ENCODE measurements around the gene ARHGAP4. TPM values are rescaled to one million over a fixed set of nuclear protein-coding genes. Genes with fewer than 3 reads are reported as not detected.
A peak's percentile ranks its signal among the peaks of the same experiment; 100 is the strongest.

Gene ARHGAP4
- polyA plus RNA-seq, 3 donors, result 21.5 to 43.5 (median 32.8) TPM

DNA sequence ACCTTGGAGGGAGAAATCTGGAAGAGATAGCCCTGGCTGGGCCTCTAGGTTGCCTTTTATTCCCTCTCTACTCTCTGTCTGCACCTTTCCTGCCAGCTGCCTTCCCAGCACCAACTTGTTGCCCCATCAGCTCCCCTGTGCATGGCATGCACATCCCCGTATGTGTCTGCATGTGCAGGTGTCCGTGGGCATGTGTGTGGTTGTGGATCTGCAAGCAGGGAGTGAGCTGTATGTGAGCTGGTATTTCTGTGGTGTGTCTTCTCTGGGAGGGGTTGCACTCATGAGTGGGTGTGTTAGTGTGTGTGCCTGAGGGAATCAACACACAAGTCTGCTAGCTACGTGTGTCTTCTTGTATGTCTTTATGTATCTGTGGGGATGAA, 50.0 kb downstream of the ARHGAP4 start:
- DNase-seq (ENCODE audit: extremely low read depth in 1 of 11, low read depth in 9 of 11, low spot score in 4 of 11), result no peak

DNA sequence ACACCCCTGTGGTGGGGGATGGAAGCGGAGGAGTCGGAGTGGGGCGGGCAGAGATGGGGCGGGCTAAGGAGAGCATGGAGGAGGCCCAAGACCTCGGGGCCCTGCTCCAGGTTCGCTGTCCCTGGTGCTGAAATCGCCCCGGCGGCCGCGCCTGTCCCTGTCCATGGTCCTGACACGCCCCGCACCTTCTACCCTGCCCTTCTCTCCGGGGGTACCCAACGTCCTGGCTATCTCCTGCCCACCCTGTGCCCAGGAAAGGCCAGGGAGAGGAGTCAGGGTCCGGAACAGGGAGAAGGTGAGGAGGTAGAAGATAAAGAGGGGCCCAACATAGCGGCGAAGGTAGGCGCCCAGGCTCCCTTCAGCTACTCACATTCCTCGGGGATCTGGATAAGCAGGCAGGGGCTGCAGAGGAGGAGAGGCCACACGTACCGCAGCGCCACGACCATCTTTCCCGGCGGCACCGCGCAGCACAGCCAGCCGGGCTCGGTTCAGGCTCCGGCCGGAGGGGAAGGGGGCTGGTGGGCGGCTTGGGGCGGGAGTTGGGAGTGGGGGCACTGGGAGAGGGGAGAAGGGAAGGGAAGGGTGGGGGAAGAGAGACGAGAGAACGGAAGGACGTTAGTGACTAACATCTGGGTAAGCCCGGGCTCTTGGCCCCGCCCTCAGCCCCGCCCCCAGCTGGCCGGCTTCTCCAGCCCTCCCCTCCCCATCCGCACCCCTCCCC, 50.5 kb downstream of the ARHGAP4 start:
- DNase-seq (ENCODE audit: extremely low read depth in 1 of 11, low read depth in 9 of 11, low spot score in 4 of 11), result peak in 6 of 11 donors; percentile 31 to 63 (median 45)

DNA sequence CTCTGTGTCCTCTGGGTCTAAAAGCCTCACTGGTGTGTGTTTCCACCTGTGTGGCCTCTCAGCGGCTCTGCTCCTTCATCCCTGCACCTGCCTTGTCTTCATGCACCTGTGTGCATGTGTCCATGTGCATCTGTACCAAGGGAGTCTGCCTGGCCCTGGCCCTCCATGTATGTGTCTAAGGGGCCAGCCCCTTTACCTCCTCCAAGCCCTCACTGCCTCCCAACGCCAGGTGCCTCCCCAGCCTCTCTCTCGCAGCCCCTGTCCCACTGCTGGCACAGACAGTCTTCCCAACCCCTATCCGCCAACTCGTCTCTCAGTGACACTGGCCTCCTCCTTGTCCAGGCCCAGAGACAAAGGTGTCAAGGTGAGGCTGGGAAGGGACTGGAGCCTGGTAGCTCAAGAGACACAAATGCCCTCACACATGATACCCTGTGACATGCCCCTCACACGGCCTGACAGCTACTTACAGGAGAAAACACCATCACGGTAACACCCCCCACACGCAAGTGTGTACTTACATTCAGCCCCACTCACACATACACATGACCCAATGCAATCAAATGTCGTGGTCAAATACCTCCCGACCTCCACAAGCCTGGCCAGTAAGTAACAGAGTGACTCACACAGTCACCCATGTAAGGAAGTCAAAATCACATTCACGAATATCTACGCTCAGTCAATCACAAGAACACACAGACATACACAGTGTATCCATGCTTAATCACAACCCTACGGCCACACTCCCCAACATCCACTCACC, 51.5 kb downstream of the ARHGAP4 start:
- DNase-seq (ENCODE audit: extremely low read depth in 1 of 11, low read depth in 9 of 11, low spot score in 4 of 11), result no peak

DNA sequence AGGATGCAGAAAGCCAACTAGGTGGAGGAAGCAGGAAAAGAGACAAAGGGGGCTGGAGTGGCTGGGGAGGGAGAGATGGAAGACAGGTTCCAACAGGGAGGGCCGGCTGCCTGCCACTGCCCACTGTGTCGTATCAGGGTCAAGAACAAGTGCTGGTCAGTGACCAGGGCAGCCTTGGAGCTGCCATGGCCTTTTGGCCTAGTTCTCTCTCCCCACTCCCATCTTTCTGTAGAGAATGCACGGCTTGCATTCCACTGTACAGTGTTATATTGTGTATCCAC, 52.0 kb downstream of the ARHGAP4 start:
- no peak for DNase-seq (ENCODE audit: extremely low read depth in 1 of 11, low read depth in 9 of 11, low spot score in 4 of 11)

DNA sequence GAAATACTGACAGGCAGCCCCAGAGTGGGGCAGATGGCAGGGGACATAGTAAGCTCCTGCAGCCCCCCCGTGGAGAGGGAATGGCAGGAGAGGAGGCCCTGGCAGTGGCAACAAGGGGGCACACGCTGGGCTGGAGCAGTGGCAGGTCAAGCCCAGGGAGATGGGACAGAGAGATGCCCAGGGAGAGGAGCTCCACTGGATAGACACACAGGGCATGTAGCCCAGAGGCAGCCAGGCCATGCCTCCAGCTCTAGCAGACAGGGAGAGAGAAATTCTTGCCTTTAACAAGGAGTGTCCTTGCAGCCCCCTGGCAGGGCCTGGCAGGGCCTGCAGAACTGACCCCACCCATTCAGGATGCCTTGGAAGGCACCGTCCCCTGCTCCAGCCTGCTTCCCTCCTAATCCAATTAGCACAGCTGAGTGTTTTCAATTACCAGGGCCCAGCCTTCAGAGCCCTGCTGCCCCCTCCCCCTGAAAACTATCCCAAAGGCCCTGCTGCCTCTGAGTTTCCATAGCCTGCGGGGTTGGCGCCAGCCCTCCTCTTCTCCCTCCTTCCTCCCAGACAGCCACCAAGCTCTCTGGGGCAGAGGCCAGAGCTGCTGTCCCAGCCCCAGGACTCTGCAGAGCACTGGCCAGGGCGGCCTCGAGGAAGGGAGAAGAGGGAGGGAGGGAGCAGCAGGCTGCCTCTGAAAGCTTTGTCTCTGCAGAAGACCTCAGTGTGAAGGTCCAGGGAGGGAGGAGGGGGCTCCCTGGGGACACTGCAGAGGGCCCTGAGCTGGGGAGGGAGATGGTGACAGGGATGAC, 52.6 kb downstream of the ARHGAP4 start:
- no peak for DNase-seq (ENCODE audit: extremely low read depth in 1 of 11, low read depth in 9 of 11, low spot score in 4 of 11)

DNA sequence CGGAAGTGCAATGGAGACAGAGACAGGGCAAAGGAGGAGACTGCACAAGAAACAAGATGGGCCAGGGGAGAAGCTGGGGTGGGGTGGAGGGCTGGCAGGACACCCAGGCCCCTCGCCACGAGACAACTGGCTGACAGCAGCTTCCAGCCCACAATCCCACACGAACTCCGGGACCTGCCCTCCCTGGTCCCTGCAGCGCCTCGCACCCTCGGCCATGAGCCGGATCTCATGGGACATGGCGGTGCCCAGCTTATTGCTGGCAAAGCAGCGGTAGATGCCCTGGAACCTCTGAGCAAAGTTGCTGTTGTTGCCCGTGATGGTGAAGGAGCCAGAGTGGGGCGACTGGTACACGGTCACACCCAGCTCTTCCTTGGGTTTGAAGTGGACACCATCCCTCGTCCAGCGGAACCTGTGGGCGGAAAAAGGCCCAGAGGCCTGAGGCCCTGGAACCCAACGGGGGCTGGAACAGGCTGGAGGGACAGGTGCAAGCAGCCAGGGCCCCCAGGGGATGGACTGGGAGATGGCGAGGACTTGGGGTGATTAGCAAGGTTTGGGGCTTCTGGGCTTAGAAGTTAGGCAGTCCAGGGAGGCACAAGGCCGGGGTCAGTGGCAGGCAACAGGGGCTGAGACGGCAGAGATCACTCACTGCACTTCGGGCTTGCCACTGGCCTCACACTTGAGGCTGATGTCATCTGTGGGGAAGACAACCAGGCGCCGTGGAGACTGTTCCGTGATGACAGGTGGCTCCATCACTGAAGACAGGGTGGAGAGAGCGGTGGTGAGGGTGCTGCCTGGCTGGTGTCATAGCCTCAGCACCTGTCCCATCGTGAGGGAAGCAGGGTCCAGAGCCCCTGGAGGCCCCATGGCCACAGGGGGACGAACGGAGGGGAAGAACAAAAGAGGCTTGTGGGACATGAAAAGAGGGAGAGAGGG, 53.9 kb downstream of the ARHGAP4 start:
- DNase-seq (ENCODE audit: extremely low read depth in 1 of 11, low read depth in 9 of 11, low spot score in 4 of 11), result no peak

DNA sequence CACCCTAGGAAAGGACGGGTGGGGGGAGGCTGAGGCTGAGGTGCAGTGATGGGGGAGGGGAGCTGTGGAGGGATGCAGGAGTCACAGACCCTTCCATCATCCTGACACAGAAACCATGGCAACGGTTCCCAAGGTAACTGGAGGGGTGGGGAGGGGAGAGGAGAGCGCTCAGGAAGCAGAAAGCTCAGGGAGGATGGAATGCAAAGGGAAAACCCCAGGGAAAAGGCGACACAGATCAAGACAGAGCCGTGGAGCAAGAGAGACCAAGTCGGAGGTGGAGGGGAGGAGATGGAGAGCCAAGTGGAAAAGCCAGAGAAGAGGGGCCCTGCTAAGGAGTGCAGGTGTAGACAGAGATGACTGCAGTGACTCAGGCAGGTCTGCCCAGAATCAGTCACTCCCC, 54.6 kb downstream of the ARHGAP4 start:
- DNase-seq (ENCODE audit: extremely low read depth in 1 of 11, low read depth in 9 of 11, low spot score in 4 of 11), result no peak

DNA sequence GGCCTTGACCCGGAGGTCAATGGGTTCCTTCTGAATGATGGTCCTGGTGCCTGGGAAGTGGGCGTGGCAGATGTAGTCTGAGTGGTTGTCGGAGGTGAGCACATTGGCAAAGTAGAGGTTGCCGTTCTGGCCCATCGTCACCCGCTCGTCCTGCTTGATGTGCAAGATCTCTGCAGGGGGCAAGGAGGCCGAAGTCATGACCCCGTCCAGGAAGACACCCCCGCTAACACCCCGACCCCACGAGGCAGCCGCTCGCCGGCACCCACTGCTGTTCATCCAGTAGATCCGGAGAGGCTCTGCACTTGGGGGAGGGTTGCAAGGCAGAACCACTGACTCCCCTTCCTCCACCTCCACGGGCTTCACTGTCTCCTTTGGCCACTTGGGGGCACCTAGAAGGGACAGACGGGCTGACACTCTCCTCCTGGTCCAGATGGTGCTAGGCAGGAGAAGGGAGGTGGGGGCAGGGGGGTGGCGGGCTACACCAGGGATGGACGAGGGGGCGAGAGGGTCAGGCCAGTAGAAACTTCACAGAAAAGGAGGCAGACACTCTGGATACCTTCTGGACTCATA, 55.2 kb downstream of the ARHGAP4 start:
- DNase-seq (ENCODE audit: extremely low read depth in 1 of 11, low read depth in 9 of 11, low spot score in 4 of 11), result no peak

DNA sequence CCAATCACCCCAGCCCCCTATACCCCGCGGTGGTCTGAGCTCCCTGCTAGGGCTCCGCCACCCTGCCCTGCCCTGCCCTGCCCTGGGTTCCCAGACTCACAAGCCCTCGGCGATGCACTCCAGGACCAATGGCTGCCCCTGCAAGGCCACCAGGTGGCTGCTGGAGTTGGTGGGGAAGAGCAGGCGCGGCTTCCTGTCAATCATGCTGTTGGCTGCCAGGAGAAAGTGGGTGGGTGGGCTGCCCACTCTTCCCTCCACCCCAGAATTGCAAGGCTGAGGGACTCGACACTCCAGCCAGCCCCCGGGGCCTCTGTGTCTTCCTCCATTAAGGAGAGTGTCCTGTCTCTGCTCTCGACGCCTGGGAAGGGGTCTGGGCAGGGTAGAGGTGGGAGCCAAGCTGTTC, 55.8 kb downstream of the ARHGAP4 start:
- DNase-seq (ENCODE audit: extremely low read depth in 1 of 11, low read depth in 9 of 11, low spot score in 4 of 11), result no peak

DNA sequence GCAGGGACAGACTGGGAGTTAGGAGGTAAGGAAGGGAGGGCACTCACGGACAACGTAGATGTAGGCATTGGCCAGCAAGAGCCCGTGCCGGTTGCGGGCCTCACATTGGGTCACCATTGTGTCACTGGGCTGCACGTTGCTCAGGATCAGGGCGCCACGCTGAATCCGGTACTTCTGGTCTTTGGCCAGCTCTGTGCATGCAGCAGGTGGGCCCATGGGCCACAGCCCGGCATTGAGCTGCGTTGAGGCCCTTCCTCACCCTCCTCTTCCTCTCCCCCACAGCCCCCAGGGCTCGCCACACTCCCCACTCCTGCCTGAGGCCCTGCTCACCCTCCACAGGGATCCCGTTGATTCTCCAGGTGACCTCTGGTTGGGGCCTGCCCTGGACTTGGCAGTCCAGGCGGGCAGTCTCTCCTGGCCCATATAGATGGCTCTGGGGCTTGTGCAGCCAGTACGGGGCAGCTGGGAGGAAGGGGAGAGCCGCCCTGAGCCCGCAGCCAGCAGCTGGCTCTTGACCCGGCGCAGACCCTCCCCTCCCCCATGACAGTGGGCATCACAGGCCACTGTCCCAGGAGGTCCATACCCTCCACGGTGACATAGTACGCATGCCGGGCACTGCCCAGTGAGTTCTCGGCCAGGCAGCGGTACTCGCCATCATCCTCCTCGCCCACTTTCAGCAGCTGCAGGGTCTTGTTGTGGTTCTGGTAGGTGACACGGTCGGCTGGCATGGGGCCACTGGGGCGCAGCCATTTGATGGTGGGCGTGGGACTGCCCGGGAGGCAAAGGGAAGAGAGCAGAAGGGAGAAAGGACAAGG, 56.4 kb downstream of the ARHGAP4 start:
- DNase-seq (ENCODE audit: extremely low read depth in 1 of 11, low read depth in 9 of 11, low spot score in 4 of 11), result no peak

DNA sequence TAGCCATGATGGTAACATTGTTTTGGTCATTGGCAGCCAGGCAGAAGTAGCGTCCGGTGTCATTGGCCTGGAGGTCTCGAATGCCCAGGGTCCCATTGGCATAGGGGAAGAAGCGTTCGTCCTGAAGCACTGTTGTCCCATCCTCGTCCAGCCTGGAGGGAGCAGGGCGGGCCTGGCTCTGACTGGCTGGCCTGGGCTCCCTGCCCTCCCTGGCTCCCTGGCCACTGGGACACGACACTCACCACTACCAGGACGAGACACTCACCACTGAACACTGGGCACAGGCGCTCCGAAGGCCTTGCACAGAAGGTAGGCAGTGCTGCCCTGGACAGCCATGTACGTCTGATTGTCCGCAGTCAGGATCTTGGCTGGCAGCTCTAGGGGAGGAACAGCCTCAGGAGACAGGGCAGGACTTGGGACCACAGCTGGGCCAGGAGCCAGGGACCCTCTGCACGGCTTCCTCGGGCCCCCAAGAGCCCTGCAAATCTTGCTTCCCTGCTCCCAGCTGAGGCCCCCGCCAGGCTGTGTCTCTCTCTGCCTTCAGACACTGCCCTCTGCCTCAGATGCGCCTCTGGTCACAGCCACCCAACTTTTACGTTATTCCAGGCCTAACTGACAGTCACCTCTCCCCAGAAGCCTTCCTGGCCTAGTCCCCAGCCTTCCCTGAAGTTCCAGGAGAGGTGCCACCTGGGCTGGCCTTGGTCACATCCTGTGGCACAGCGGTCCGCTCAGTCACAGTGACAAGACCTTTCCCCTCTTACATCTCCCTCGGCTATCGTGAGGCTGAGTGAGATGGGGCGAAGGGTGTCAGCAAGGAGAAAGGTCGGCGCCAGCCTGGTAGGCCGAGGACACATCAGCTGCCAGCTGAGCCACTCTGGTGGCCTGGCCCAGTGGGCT, 57.2 kb downstream of the ARHGAP4 start:
- DNase-seq (ENCODE audit: extremely low read depth in 1 of 11, low read depth in 9 of 11, low spot score in 4 of 11), result no peak

DNA sequence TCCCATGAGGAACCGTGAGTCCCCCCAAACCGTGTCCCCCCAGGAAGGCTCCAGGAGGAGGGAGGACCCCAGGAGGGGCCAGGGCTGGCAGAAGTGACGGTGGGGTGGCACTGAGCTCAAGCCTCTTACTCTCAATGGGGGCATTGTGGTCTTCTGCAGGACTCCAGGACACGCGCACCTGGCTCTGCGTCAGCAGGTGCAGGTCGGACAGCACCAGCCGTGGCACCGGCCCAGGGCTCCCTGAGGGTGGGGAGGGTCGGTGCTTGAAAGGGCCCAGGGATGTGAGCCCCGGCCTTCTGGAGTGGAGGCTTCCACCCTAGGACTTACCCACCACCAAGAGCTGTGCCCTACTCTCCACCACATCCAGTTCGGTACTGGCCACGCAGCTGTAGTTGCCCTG, 58.4 kb downstream of the ARHGAP4 start:
- no peak for DNase-seq (ENCODE audit: extremely low read depth in 1 of 11, low read depth in 9 of 11, low spot score in 4 of 11)

DNA sequence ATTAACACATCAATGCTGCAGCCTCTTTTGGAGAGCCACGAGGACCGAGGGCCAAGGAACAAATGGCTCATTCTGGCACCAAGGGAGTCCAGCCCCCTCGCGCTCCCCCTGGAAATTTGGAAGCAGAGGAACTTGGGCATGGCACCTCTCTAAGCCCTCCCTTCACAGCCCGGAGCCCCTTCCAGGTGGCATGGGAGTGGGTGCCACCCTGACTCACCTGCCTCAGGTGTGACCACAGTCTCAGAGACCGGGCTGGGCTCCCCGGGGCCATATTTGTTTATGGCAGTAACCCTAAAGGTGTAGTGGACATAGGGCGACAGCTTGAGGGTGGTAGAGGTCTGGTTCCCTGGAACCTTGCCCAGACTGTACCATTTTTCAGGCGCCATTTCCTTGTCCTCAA, 58.9 kb downstream of the ARHGAP4 start:
- no peak for DNase-seq (ENCODE audit: extremely low read depth in 1 of 11, low read depth in 9 of 11, low spot score in 4 of 11)

DNA sequence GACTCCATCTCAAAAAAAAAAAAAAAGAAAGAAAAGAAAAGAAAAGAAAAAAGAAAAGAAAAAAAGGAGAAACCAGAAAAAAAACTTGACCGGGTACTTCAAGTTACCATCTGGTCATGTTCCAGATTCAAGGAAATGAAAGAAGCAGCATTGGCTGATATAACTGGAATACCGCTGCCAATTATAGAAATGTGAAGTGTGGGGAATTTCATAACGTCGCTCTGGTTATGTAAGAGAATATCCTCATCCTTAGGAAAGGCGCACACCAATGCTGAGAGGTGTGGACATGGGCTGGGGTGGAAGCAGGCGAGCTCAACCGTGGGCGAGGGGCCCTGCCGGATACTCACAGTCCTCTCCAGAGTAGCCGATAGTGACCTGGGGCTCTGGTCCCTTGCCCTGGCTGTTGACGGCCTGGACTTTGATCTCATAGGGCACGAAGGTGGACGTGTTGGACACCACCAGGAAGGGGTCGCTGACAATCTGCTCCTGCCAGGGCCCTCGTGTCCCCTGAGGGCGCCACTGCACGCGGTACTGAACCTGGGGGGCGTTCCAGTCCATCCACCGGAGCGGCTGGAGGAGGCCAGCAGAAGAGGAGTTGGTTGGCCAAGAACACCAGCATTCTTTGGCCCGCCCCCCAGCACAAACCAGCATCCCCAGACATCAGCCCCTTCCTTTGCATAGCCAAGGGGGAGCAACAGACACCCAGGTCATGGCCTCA, 59.6 kb downstream of the ARHGAP4 start:
- DNase-seq (ENCODE audit: extremely low read depth in 1 of 11, low read depth in 9 of 11, low spot score in 4 of 11), result no peak

DNA sequence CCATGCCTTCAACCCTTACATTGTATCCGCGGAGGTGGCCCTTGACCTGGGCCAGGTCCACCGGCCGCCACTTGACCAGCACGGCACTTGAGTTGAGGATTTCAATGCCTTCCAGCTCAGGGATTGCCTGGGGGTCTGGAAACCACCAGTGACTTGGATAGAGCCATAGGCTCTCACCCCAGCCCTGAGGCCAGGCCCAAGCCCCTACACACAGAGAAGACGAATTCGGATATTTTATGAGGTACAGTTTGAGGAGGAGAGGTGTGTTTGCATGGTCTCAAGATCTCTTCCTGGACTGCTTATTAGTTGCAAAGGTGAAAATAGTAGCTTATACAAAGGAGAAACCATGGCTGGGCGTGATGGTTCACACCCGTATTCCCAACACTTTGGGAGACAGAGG, 60.4 kb downstream of the ARHGAP4 start:
- DNase-seq (ENCODE audit: extremely low read depth in 1 of 11, low read depth in 9 of 11, low spot score in 4 of 11), result no peak

DNA sequence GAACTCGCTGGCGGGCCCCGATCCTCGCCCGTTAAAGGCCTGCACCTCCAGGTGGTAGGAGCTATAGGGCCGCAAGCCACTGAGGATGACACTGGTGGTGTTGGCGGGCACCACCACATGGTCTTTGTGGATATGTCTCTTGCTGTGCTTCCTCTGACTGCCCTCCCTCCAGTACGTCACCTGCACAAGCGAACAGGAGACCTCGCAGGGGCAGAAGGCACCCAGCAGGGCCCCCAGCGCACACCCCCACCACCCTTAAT, 60.8 kb downstream of the ARHGAP4 start:
- DNase-seq (ENCODE audit: extremely low read depth in 1 of 11, low read depth in 9 of 11, low spot score in 4 of 11), result no peak
